Hepatocyte (in vitro differentiated cells): ENCODE data around the gene ARSG.

ENCODE experiments used
- EZH2 ChIP-seq: fragments of 200-600 bp; sonication (generic); IDR thresholded peaks from 2 replicates; pipeline ENCODE4 v1.6.1; 2016; ENCODE audit warnings: antibody characterized with exemption, mild to moderate bottlenecking, borderline replicate concordance
- TF ChIP-seq, protein P1 (sequence below): fragments of 200-600 bp; sonication (generic); IDR thresholded peaks from 2 replicates; pipeline ENCODE4 v1.5.1; 2016; ENCODE audit warnings: antibody characterized with exemption, mild to moderate bottlenecking; ENCODE audit not compliant: poor library complexity

DNA sequence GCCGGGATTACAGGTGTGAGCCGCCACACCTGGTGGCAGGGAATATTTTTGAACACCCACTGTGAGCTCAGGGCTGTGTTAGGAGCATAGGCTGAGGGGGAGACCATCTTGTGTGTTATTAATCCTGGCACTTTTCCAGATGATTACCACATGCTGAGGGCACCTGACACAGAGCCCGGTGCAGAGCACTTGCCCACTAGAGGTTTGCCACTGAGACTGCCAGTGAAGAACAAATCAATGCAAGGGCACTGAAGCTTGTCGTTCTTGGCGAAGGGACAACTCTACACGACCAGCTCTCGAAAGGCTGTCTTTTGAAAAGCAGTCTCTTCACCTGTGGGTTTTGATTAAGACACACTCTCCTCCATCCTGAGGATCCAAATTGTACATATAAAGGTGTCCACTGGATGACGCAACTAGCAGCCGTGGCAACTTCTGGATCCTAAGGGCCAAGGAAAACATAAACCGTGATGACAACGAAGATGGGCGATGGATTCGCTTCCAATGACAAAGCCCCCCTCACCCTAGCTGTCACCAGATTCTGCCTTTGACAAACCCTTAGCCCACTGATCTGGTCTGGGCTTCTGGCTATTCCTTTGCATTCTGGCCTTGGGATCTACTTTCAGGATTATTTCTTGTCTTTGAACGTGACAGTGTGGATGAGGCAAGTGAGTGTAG, 137.3 kb downstream of the ARSG start:
- TF ChIP-seq, protein P1, sequence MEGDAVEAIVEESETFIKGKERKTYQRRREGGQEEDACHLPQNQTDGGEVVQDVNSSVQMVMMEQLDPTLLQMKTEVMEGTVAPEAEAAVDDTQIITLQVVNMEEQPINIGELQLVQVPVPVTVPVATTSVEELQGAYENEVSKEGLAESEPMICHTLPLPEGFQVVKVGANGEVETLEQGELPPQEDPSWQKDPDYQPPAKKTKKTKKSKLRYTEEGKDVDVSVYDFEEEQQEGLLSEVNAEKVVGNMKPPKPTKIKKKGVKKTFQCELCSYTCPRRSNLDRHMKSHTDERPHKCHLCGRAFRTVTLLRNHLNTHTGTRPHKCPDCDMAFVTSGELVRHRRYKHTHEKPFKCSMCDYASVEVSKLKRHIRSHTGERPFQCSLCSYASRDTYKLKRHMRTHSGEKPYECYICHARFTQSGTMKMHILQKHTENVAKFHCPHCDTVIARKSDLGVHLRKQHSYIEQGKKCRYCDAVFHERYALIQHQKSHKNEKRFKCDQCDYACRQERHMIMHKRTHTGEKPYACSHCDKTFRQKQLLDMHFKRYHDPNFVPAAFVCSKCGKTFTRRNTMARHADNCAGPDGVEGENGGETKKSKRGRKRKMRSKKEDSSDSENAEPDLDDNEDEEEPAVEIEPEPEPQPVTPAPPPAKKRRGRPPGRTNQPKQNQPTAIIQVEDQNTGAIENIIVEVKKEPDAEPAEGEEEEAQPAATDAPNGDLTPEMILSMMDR: no peak
- TF ChIP-seq EZH2: no peak
